HepG2 (cell line): ENCODE data around the gene FBXL7. TPM values are rescaled to one million over a fixed set of nuclear protein-coding genes. Genes with fewer than 3 reads are reported as not detected.

Experiments
- ATAC-seq: fragments of 200-7000 bp; cut with Tn5 transposase; 3 replicates; pipeline ENCODE4 v1.9.1; 2020; ENCODE audit warnings: mild to moderate bottlenecking, moderate library complexity
- BruUV-seq: library from RNA; stranded (reverse); fragments of 400-500 nt; replicated peaks from 2 replicates; lab custom pipeline; 2021; lab: Mats Ljungman, UMichigan
- CTCF ChIA-PET: fragments of 300-600 bp; formaldehyde crosslinking; extraction: SDS; loops from one replicate; lab custom pipeline; 2021; ENCODE audit warnings: low total read pairs, inconsistent platforms, low intra/inter-chr PET ratio; lab: Yijun Ruan, JAX
- POLR2A ChIA-PET: fragments of 350-600 bp; sonication (Branson Sonifier 250); formaldehyde crosslinking; loops from one replicate; lab custom pipeline; 2020; ENCODE audit warnings: antibody characterized with exemption, inconsistent platforms; lab: Yijun Ruan, JAX
- DNase-seq: peaks from one replicate; pipeline ENCODE4 v3.0.0-alpha.2; 2015; ENCODE audit warnings: low spot score
- FAIRE-seq: peaks from 3 replicates; lab custom pipeline; 2011; peaks lifted over from hg19 to GRCh38; lab: Jason Lieb, UNC
- H2AFZ ChIP-seq: one replicate; pipeline ENCODE4 v1.6.1; 2011; ENCODE audit warnings: low read length, inconsistent platforms
- H3K27ac ChIP-seq: fragments of 300-600 bp; 3 replicates; pipeline ENCODE4 v1.8.0; 2011; ENCODE audit warnings: mixed run types, mild to moderate bottlenecking, mixed read lengths, low read length, inconsistent platforms; ENCODE audit not compliant: insufficient read depth; ENCODE audit errors: extremely low read length
- H3K27me3 ChIP-seq, 2 experiments: fragments of 200-600 bp in 1 of 2; 2 replicates in 1 of 2; 3 replicates in 1 of 2; pipeline versions ENCODE4 v1.6.0 to v1.8.0; 2011; ENCODE audit warnings: low read length in 2 of 2, mild to moderate bottlenecking in 2 of 2, moderate library complexity in 2 of 2, inconsistent platforms in 1 of 2; ENCODE audit not compliant: insufficient read depth in 2 of 2, control insufficient read depth in 1 of 2
- H3K36me3 ChIP-seq, 2 experiments: fragments of 200-600 bp in 1 of 2; replicated peaks in 1 of 2; 2 replicates in 1 of 2; 3 replicates in 1 of 2; pipeline versions ENCODE4 v1.5.1 to v1.8.0; 2011; ENCODE audit warnings: low read length in 2 of 2, inconsistent platforms in 1 of 2; ENCODE audit not compliant: insufficient read depth in 2 of 2, control insufficient read depth in 1 of 2
- H3K4me1 ChIP-seq: 2 replicates; pipeline ENCODE4 v1.5.1; 2012; ENCODE audit warnings: low read length, inconsistent platforms; ENCODE audit not compliant: insufficient read depth
- H3K4me2 ChIP-seq: 2 replicates; pipeline ENCODE4 v1.6.0; 2011; ENCODE audit warnings: low read depth, low read length, inconsistent platforms
- H3K4me3 ChIP-seq, 3 experiments: fragments of 200-600 bp in 1 of 3; sonication (generic), shearing (Covaris generic) in 1 of 3; replicated peaks in 1 of 3; 2 replicates each; pipeline ENCODE4 v1.5.1; 2011 to 2016; ENCODE audit warnings: low read length in 3 of 3, inconsistent platforms in 2 of 3, low read depth in 2 of 3, mild to moderate bottlenecking in 2 of 3, control low read depth in 1 of 3, mixed read lengths in 1 of 3; ENCODE audit not compliant: insufficient read depth in 1 of 3
- H3K79me2 ChIP-seq: one replicate; pipeline ENCODE4 v1.6.1; 2011; ENCODE audit warnings: low read length, inconsistent platforms; ENCODE audit not compliant: insufficient read depth
- H3K9ac ChIP-seq: 2 replicates; pipeline ENCODE4 v1.6.0; 2011; ENCODE audit warnings: mild to moderate bottlenecking, low read depth, low read length, inconsistent platforms; ENCODE audit not compliant: insufficient read depth
- H3K9me3 ChIP-seq: 2 replicates; pipeline ENCODE4 v1.5.1; 2012; ENCODE audit warnings: mild to moderate bottlenecking, low read length
- H4K20me1 ChIP-seq: 2 replicates; pipeline ENCODE4 v1.6.0; 2011; ENCODE audit warnings: inconsistent platforms, mild to moderate bottlenecking, low read length, moderate library complexity; ENCODE audit not compliant: insufficient read depth
- ATF2 ChIP-seq: sonication (generic); formaldehyde crosslinking; IDR thresholded peaks from 2 replicates; pipeline ENCODE4 v1.4.0; 2020; ENCODE audit warnings: missing genetic modification reagents
- ATM ChIP-seq: fragments of 450-650 bp; IDR thresholded peaks from 2 replicates; pipeline ENCODE4 v1.7.1; 2017; ENCODE audit warnings: mild to moderate bottlenecking, borderline replicate concordance
- SIX4 ChIP-seq: sonication (generic); formaldehyde crosslinking; IDR thresholded peaks from 2 replicates; pipeline ENCODE4 v1.4.0; 2020; ENCODE audit warnings: missing genetic modification reagents
- SRF ChIP-seq: IDR thresholded peaks from 2 replicates; pipeline ENCODE4 v1.6.1; 2011; ENCODE audit warnings: mild to moderate bottlenecking, low read depth, low read length, moderate library complexity
- TBL1XR1 ChIP-seq: fragments of 150-350 bp; IDR thresholded peaks from 2 replicates; pipeline ENCODE4 v1.6.1; 2014; ENCODE audit warnings: borderline replicate concordance, low read length; ENCODE audit not compliant: partially characterized antibody
- ZBTB42 ChIP-seq: sonication (generic); formaldehyde crosslinking; IDR thresholded peaks from 2 replicates; pipeline ENCODE4 v1.5.0; 2020; ENCODE audit warnings: mild to moderate bottlenecking, missing genetic modification reagents
- ZFP90 ChIP-seq: sonication (generic); formaldehyde crosslinking; IDR thresholded peaks from 2 replicates; pipeline ENCODE4 v1.8.0; 2022; ENCODE audit warnings: missing genetic modification reagents, mild to moderate bottlenecking, inconsistent platforms, borderline replicate concordance
- ZMYM2 ChIP-seq: sonication (generic); formaldehyde crosslinking; IDR thresholded peaks from 2 replicates; pipeline ENCODE4 v1.8.0; 2022; ENCODE audit warnings: mild to moderate bottlenecking, missing genetic modification reagents
- ZNF660 ChIP-seq: sonication (generic); formaldehyde crosslinking; IDR thresholded peaks from 2 replicates; pipeline ENCODE4 v1.5.1; 2020; ENCODE audit warnings: mild to moderate bottlenecking, low read depth, missing genetic modification reagents, borderline replicate concordance
- ZNF790 ChIP-seq: sonication (generic); formaldehyde crosslinking; IDR thresholded peaks from 2 replicates; pipeline ENCODE4 v1.8.0; 2022; ENCODE audit warnings: missing genetic modification reagents, mild to moderate bottlenecking, borderline replicate concordance
- ZNF816 ChIP-seq: sonication (generic); formaldehyde crosslinking; IDR thresholded peaks from 2 replicates; pipeline ENCODE4 v1.8.0; 2022; ENCODE audit warnings: missing genetic modification reagents, mild to moderate bottlenecking, borderline replicate concordance
- WGBS: methylation state at CpG from one replicate; pipeline ENCODE4 v1.1.6; 2017; ENCODE audit warnings: low lambda C conversion rate; 5-methylcytosine and 5-hydroxymethylcytosine counted together
- in situ Hi-C: cut with HindIII; loops from 2 replicates; pipeline ENCODE4 v1.10.0; 2017; ENCODE audit warnings: low pct_unique_long_range_greater_than_20kb; ENCODE audit not compliant: extremely low pct_ligation_motif_present
- intact Hi-C: fragments of 100-400 bp; cut with micrococcal nuclease; formaldehyde crosslinking; loops from one replicate; pipeline ENCODE4 v1.10.0; 2022; ENCODE audit not compliant: unreplicated experiment
- polyA plus RNA-seq, 8 experiments: library from polyadenylated mRNA; depleted of rRNA in 3 of 8; stranded (reverse) in 7 of 8; unstranded in 1 of 8; fragments of >200 nt; fragmentation: Illumina TruSeq in 4 of 8; extraction: Trizol in 4 of 8; gene quantifications; 2 replicates each; pipeline versions ENCODE4 v1.2.1 to v1.2.3, GENCODE V29; 2011 to 2016; ENCODE audit warnings: low read depth in 4 of 8, missing spikeins in 1 of 8, mixed read lengths in 1 of 8; ENCODE audit not compliant: insufficient read depth in 1 of 8
- total RNA-seq, 5 experiments: library from RNA; depleted of rRNA; stranded (reverse); fragments of >200 nt; fragmentation: Illumina TruSeq; extraction: Trizol; gene quantifications; 2 replicates each; pipeline ENCODE4 v1.2.3, GENCODE V29; 2016; ENCODE audit warnings: low read depth in 1 of 5
- TF ChIP-seq, protein P1 (sequence below): sonication (generic); formaldehyde crosslinking; IDR thresholded peaks from 2 replicates; pipeline ENCODE4 v1.5.0; 2020; ENCODE audit warnings: mild to moderate bottlenecking, missing genetic modification reagents
- TF ChIP-seq, protein P2 (sequence below): sonication (generic); formaldehyde crosslinking; IDR thresholded peaks from 2 replicates; pipeline ENCODE4 v1.4.0; 2020; ENCODE audit warnings: missing genetic modification reagents
- TF ChIP-seq, protein P3 (sequence below): sonication (generic); formaldehyde crosslinking; IDR thresholded peaks from 2 replicates; pipeline ENCODE4 v1.5.0; 2020; ENCODE audit warnings: missing genetic modification reagents

Gene FBXL7
- total and polyA plus RNA-seq, 2 of the 13 experiments (the other 11 are each of a cell fraction or from before 2014, with no cell fraction given): 0.07 TPM; not detected in 1

- intact Hi-C loops: no loop called here
- Histone ChIP-seq H3K4me3 (no peak overlapping the region), H3K9ac (no peak overlapping the region), H4K20me1 (no peaks in the 10 kb centered on the region), H3K27me3 (no peaks in the 10 kb centered on the region), H3K27ac (no peak overlapping the region), H2AFZ (no peak overlapping the region), H3K36me3 (no peaks in the 10 kb centered on the region), H3K79me2 (no peaks in the 10 kb centered on the region), H3K4me1 (no peaks in the 10 kb centered on the region), H3K9me3 (peaks cover 14% of the 10 kb centered on the region), H3K4me2 (no peak overlapping the region)
- CTCF ChIA-PET: no interaction called here
- 40% methylated on average over 1 of the region's 4 CpGs for WGBS
- POLR2A ChIA-PET: no interaction called here
- no TSS peak for BruUV-seq
- TF ChIP-seq, protein P1, sequence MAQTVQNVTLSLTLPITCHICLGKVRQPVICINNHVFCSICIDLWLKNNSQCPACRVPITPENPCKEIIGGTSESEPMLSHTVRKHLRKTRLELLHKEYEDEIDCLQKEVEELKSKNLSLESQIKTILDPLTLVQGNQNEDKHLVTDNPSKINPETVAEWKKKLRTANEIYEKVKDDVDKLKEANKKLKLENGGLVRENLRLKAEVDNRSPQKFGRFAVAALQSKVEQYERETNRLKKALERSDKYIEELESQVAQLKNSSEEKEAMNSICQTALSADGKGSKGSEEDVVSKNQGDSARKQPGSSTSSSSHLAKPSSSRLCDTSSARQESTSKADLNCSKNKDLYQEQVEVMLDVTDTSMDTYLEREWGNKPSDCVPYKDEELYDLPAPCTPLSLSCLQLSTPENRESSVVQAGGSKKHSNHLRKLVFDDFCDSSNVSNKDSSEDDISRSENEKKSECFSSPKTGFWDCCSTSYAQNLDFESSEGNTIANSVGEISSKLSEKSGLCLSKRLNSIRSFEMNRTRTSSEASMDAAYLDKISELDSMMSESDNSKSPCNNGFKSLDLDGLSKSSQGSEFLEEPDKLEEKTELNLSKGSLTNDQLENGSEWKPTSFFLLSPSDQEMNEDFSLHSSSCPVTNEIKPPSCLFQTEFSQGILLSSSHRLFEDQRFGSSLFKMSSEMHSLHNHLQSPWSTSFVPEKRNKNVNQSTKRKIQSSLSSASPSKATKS (CRISPR knock-in tag): no peak
- TF ChIP-seq ZMYM2 (CRISPR knock-in tag) (no peak), SIX4 (CRISPR knock-in tag) (no peak), TBL1XR1 (no peak), ZBTB42 (CRISPR knock-in tag) (no peak), SRF (no peak)
- no peak for ATAC-seq
- DNase-seq: no peak
- no peak for FAIRE-seq
- in situ Hi-C loops: no loop called here
Observed at GRCh38 chr5:15450949-15451348, 49.0 kb upstream of the FBXL7 start.

- in situ Hi-C loops (no loop called here), intact Hi-C loops (no loop called here)
- H3K27me3 ChIP-seq: no peaks in the 10 kb centered on the region
- peaks cover 14% of the 10 kb centered on the region for H3K9me3 ChIP-seq
- H2AFZ ChIP-seq: no peak overlapping the region
- ChIA-PET POLR2A (no interaction called here), CTCF (no interaction called here)
- 0% methylated on average over 1 of the region's 1 CpG for WGBS
- no peak overlapping the region for H3K27ac ChIP-seq
- no peak for DNase-seq
- H3K79me2 ChIP-seq: no peaks in the 10 kb centered on the region
- H3K9ac ChIP-seq: no peak overlapping the region
- no TSS peak for BruUV-seq
- H4K20me1 ChIP-seq: no peaks in the 10 kb centered on the region
- no peak overlapping the region for H3K4me2 ChIP-seq
- no peak for FAIRE-seq
- no peaks in the 10 kb centered on the region for H3K4me1 ChIP-seq
- no peak for ATAC-seq
- H3K4me3 ChIP-seq: no peak overlapping the region
- H3K36me3 ChIP-seq: no peaks in the 10 kb centered on the region
- no peak for TF ChIP-seq ZNF790 (CRISPR knock-in tag)
- no peak for TF ChIP-seq ATF2 (CRISPR knock-in tag)
- no peak for TF ChIP-seq ZNF660 (CRISPR knock-in tag)
- no peak for TF ChIP-seq ATM
- TF ChIP-seq, protein P2, sequence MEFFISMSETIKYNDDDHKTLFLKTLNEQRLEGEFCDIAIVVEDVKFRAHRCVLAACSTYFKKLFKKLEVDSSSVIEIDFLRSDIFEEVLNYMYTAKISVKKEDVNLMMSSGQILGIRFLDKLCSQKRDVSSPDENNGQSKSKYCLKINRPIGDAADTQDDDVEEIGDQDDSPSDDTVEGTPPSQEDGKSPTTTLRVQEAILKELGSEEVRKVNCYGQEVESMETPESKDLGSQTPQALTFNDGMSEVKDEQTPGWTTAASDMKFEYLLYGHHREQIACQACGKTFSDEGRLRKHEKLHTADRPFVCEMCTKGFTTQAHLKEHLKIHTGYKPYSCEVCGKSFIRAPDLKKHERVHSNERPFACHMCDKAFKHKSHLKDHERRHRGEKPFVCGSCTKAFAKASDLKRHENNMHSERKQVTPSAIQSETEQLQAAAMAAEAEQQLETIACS: no peak
- TF ChIP-seq, protein P3, sequence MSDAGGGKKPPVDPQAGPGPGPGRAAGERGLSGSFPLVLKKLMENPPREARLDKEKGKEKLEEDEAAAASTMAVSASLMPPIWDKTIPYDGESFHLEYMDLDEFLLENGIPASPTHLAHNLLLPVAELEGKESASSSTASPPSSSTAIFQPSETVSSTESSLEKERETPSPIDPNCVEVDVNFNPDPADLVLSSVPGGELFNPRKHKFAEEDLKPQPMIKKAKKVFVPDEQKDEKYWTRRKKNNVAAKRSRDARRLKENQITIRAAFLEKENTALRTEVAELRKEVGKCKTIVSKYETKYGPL (CRISPR knock-in tag): no peak
- TF ChIP-seq ZNF816 (CRISPR knock-in tag): no peak
- TF ChIP-seq ZFP90: no peak
Observed at GRCh38 chr5:15452030-15452429, 48.0 kb upstream of the FBXL7 start.
